Suprapubic skin (tissue), 4 donors: ENCODE measurements around the gene SEC14L1.

Experiments
- CTCF ChIP-seq, 2 donors: fragments of 200-600 bp in 1 of 2; fragments of 450-650 bp in 1 of 2; sonication (generic) in 1 of 2; IDR thresholded peaks; one replicate each; pipeline ENCODE4 v1.5.1; 2016 to 2019; ENCODE audit warnings: antibody characterized with exemption in 2 of 2, mild to moderate bottlenecking in 1 of 2, moderate library complexity in 1 of 2
- POLR2A ChIP-seq, 2 donors: fragments of 450-650 bp; IDR thresholded peaks; one replicate each; pipeline ENCODE4 v1.6.1; 2017; ENCODE audit warnings: antibody characterized with exemption in 2 of 2, mild to moderate bottlenecking in 2 of 2, moderate library complexity in 2 of 2
- POLR2AphosphoS5 ChIP-seq, 3 donors: sonication (generic); formaldehyde crosslinking; IDR thresholded peaks; one replicate each; pipeline ENCODE4 v1.6.1; 2017; ENCODE audit warnings: antibody characterized with exemption in 3 of 3

DNA sequence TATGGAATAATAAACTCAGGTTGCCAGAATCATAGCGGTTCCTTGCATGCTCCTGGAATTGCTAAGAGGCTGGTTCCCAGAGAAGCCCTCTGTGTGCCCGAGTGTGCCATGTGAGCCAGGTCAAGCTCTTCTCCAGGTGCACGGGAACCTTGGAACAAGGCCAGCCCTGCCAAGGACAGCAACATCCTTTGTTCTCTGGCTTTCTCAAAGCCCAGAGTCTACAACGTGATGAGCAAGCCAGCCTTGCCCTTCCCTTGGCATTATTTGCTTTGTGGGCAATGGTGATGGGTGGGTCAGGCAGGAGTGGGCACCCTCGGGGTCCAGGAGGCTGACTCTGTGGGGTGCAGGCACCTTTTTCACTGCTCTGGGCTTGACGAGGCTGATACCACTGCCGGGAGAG lies 14.2 kb upstream of the SEC14L1 start:
- TF ChIP-seq CTCF (IDR thresholded peaks at IDR 0.05) (no peak), POLR2A (IDR thresholded peaks at IDR 0.05) (no peak), POLR2AphosphoS5 (IDR thresholded peaks at IDR 0.05) (peak in 1 of 3 donors; percentile 9)
